HUES6 (cell line): ENCODE results near the gene NRXN2.
A peak's percentile ranks its signal among the peaks of the same experiment; 100 is the strongest.

Experiments
- H3K27ac ChIP-seq: 2 replicates; pipeline ENCODE4 v1.7.0; 2013; ENCODE audit warnings: low read depth, mild to moderate bottlenecking, low read length, inconsistent platforms
- H3K27me3 ChIP-seq: 2 replicates; pipeline ENCODE4 v1.6.1; 2013; ENCODE audit warnings: low read length; ENCODE audit not compliant: control insufficient read depth, insufficient read depth
- H3K36me3 ChIP-seq: 2 replicates; pipeline ENCODE4 v1.6.1; 2013; ENCODE audit warnings: low read length; ENCODE audit not compliant: control insufficient read depth, insufficient read depth
- H3K4me1 ChIP-seq: 2 replicates; pipeline ENCODE4 v1.6.1; 2013; ENCODE audit warnings: low read length; ENCODE audit not compliant: control insufficient read depth, insufficient read depth
- H3K4me3 ChIP-seq: 2 replicates; pipeline ENCODE4 v1.5.1; 2013; ENCODE audit warnings: low read depth, low read length
- H3K9ac ChIP-seq: one replicate; pipeline ENCODE4 v1.6.1; 2013; ENCODE audit warnings: mild to moderate bottlenecking, low read length
- H3K9me3 ChIP-seq: 2 replicates; pipeline ENCODE4 v1.6.1; 2013; ENCODE audit warnings: low read depth, low read length; ENCODE audit not compliant: control insufficient read depth, insufficient read depth

NRXN2 gene

GRCh38 chr11:64723117-64723906 is at the start of gene NRXN2:
NRXN2 (minus strand) TSS chr11:64723197; CDS start chr11:64713699, 9,498 bp downstream.
- H3K27ac ChIP-seq = no peak within 1 kb of the TSS
- H3K4me3 ChIP-seq = peak within 1 kb of the TSS; percentile 72
- H3K27me3 ChIP-seq = peaks cover 43% of the 10 kb centered on the region

GRCh38 chr11:64772303-64773018 is 49.5 kb upstream of the NRXN2 start:
- peaks cover 7% of the 10 kb centered on the region for H3K4me1 ChIP-seq
- no peak overlapping the region for H3K4me3 ChIP-seq
- peaks cover 100% of the 10 kb centered on the region for H3K36me3 ChIP-seq
- no peaks in the 10 kb centered on the region for H3K27me3 ChIP-seq
- H3K27ac ChIP-seq = no peak overlapping the region
- no peak overlapping the region for H3K9ac ChIP-seq
- no peaks in the 10 kb centered on the region for H3K9me3 ChIP-seq

More at GRCh38 chr11:64723117-64723906, at the start of gene NRXN2:
- Histone ChIP-seq H3K36me3 (no peaks in the 10 kb centered on the region), H3K4me1 (peaks cover 29% of the 10 kb centered on the region), H3K9me3 (no peaks in the 10 kb centered on the region), H3K9ac (peak within 1 kb of the TSS; percentile 45)

- Histone ChIP-seq H3K27me3 (no peaks in the 10 kb centered on the region), H3K9me3 (no peaks in the 10 kb centered on the region), H3K36me3 (peaks cover 100% of the 10 kb centered on the region), H3K27ac (no peak overlapping the region), H3K4me3 (no peak overlapping the region), H3K9ac (no peak overlapping the region), H3K4me1 (peaks cover 8% of the 10 kb centered on the region)
Observed at GRCh38 chr11:64771861-64772260, 48.9 kb upstream of the NRXN2 start.

GRCh38 chr11:64770120-64770519 is 47.1 kb upstream of the NRXN2 start:
- peaks cover 95% of the 10 kb centered on the region for H3K36me3 ChIP-seq
- no peak overlapping the region for H3K9ac ChIP-seq
- H3K27ac ChIP-seq = no peak overlapping the region
- H3K4me1 ChIP-seq = peaks cover 14% of the 10 kb centered on the region
- no peak overlapping the region for H3K4me3 ChIP-seq
- H3K9me3 ChIP-seq = no peaks in the 10 kb centered on the region
- no peaks in the 10 kb centered on the region for H3K27me3 ChIP-seq

- no peaks in the 10 kb centered on the region for H3K9me3 ChIP-seq
- H3K27ac ChIP-seq = no peak overlapping the region
- H3K9ac ChIP-seq = no peak overlapping the region
- no peaks in the 10 kb centered on the region for H3K27me3 ChIP-seq
- peaks cover 95% of the 10 kb centered on the region for H3K36me3 ChIP-seq
- peaks cover 22% of the 10 kb centered on the region for H3K4me1 ChIP-seq
- H3K4me3 ChIP-seq = no peak overlapping the region
Observed at GRCh38 chr11:64769283-64769682, 46.3 kb upstream of the NRXN2 start.

GRCh38 chr11:64768300-64768694 is 45.3 kb upstream of the NRXN2 start:
- no peak overlapping the region for H3K9ac ChIP-seq

GRCh38 chr11:64767344-64768299 is 44.6 kb upstream of the NRXN2 start:
- Histone ChIP-seq H3K27me3 (no peaks in the 10 kb centered on the region), H3K9ac (no peak overlapping the region), H3K9me3 (no peaks in the 10 kb centered on the region), H3K27ac (no peak overlapping the region), H3K4me3 (no peak overlapping the region), H3K4me1 (peaks cover 39% of the 10 kb centered on the region), H3K36me3 (peaks cover 92% of the 10 kb centered on the region)

More at GRCh38 chr11:64768300-64768694, 45.3 kb upstream of the NRXN2 start:
- Histone ChIP-seq H3K4me3 (no peak overlapping the region), H3K36me3 (peaks cover 95% of the 10 kb centered on the region), H3K4me1 (peaks cover 32% of the 10 kb centered on the region), H3K27ac (no peak overlapping the region), H3K27me3 (no peaks in the 10 kb centered on the region), H3K9me3 (no peaks in the 10 kb centered on the region)

GRCh38 chr11:64766881-64767280 is 43.9 kb upstream of the NRXN2 start:
- Histone ChIP-seq H3K27me3 (no peaks in the 10 kb centered on the region), H3K27ac (no peak overlapping the region), H3K36me3 (peaks cover 84% of the 10 kb centered on the region), H3K4me3 (no peak overlapping the region), H3K9ac (no peak overlapping the region), H3K4me1 (peaks cover 46% of the 10 kb centered on the region), H3K9me3 (no peaks in the 10 kb centered on the region)

- Histone ChIP-seq H3K36me3 (peaks cover 76% of the 10 kb centered on the region), H3K9ac (no peak overlapping the region), H3K27ac (no peak overlapping the region), H3K4me1 (peaks cover 52% of the 10 kb centered on the region), H3K9me3 (no peaks in the 10 kb centered on the region), H3K4me3 (no peak overlapping the region), H3K27me3 (no peaks in the 10 kb centered on the region)
Observed at GRCh38 chr11:64765851-64766665, 43.1 kb upstream of the NRXN2 start.

- Histone ChIP-seq H3K27ac (no peak overlapping the region), H3K4me3 (no peak overlapping the region), H3K9me3 (no peaks in the 10 kb centered on the region), H3K36me3 (peaks cover 69% of the 10 kb centered on the region), H3K4me1 (peaks cover 59% of the 10 kb centered on the region), H3K9ac (no peak overlapping the region), H3K27me3 (no peaks in the 10 kb centered on the region)
Observed at GRCh38 chr11:64765291-64765850, 42.4 kb upstream of the NRXN2 start.
